Measurements from ENCODE around the gene ACER3. TPM values are rescaled to one million over a fixed set of nuclear protein-coding genes. Genes with fewer than 3 reads are reported as not detected.

The ACER3 gene
- total RNA-seq, 3 donors from 2014 or later = 32.3 to 45.7 (median 39.2) TPM

DNA sequence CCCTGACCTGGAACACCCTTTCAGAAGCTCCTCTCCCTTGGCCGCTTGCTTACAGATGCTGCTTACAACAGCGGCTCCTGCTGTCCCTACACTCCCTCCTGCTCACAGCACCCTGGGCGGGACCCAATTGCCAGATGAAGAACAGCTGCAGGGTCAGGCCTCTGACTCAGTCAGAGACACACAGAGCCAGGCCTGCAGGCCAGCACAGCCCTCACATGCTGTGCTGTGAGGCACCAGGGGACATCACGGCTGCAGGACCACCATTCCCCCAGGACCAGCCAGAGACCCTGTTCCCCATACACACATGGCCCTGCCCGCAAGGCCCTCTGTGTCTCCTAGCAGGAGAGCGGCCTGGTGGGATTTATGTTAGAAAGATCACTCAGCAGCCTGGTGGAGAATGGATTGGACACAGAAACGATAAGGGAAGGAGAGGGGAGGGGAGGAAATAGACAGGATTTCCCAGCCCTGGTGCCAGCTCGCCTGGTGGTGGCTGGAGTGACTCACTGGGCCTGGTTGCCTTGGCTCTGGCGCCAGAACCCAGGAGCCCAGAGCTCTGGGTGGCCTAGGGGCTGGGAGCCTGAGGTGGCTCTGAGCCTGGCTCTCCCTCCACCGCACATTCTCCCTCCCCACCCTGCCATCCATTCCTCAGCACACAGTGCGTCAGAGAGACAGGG, 212.7 kb downstream of the ACER3 start:
- intact Hi-C loops (cut with DNase I, micrococcal nuclease) = no loop called here
- H3K4me1 ChIP-seq (ENCODE audit: low read depth) = peaks cover 79% of the 10 kb centered on the region
- no peak overlapping the region for H3K4me3 ChIP-seq

DNA sequence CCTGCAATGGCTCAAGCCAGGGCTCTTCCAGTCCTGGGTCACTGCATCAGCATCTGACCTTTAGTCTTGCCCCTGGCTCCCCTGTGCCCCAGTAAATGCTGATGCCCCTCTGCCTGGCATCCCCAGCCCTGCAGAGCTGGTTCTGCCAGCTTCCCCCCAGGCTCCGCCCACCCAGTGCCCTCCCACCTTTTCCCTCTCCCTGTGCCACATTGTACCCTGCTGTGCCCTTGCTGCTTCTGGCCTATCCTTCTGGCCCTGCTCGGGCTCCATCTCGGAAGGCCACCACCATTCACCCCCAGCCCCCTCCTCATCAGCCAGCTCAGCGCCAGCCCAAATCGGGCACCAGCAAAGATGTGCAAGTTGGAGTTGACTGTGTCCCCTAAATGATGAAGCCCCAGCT, 213.5 kb downstream of the ACER3 start:
- DNase-seq = peak; percentile 79 to 86 (median 82)
- H3K36me3 ChIP-seq (ENCODE audit: low read depth) = no peaks in the 10 kb centered on the region
- H3K4me3 ChIP-seq = no peak overlapping the region
- ATAC-seq = peak; percentile 51
- no peaks in the 10 kb centered on the region for H3K9me3 ChIP-seq
- TF ChIP-seq, protein P1, sequence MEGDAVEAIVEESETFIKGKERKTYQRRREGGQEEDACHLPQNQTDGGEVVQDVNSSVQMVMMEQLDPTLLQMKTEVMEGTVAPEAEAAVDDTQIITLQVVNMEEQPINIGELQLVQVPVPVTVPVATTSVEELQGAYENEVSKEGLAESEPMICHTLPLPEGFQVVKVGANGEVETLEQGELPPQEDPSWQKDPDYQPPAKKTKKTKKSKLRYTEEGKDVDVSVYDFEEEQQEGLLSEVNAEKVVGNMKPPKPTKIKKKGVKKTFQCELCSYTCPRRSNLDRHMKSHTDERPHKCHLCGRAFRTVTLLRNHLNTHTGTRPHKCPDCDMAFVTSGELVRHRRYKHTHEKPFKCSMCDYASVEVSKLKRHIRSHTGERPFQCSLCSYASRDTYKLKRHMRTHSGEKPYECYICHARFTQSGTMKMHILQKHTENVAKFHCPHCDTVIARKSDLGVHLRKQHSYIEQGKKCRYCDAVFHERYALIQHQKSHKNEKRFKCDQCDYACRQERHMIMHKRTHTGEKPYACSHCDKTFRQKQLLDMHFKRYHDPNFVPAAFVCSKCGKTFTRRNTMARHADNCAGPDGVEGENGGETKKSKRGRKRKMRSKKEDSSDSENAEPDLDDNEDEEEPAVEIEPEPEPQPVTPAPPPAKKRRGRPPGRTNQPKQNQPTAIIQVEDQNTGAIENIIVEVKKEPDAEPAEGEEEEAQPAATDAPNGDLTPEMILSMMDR (IDR thresholded peaks at IDR 0.05) = no peak
- intact Hi-C loops (cut with DNase I, micrococcal nuclease) = no loop called here
- peaks cover 72% of the 10 kb centered on the region for H3K4me1 ChIP-seq (ENCODE audit: low read depth)

More for the DNA sequence above, 212.7 kb downstream of the ACER3 start:
- DNase-seq (peak; percentile 90 to 92 (median 91)), ATAC-seq (peak; percentile 80)
- Histone ChIP-seq H3K9me3 (no peaks in the 10 kb centered on the region), H3K36me3 (ENCODE audit: low read depth) (no peaks in the 10 kb centered on the region)
- TF ChIP-seq, protein P1 (IDR thresholded peaks at IDR 0.05) = peak; percentile 56

DNA sequence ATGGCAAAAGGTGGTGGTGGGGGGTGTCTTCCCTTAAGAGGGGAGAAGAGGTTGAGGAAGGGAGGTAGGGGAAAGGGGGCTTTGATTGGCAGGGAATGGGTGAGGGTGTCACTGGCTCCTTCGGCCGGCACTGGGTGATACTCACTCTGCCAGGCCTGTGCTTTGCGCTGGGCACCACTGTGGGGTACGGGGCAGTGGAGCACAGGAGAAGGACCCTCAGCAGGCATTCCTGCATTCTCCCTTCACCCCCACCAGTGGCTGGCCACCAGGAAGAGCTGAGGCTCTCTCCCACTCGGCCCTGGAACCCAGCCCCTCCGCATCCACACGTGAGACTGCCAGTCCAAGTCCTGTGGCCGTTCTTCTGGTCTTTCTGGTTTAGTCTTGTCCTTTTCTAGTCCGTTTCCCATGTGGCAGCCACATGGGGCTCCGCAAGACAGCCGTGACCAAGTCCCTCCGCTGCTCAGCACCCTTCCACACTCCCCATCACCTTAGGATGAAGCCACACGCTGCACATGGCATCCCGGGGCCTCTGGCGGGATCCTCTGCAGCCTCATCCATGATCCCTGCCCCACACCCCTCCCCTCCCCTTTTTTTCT, 214.0 kb downstream of the ACER3 start:
- no peaks in the 10 kb centered on the region for H3K36me3 ChIP-seq (ENCODE audit: low read depth)
- intact Hi-C loops (cut with DNase I, micrococcal nuclease) = no loop called here
- H3K4me3 ChIP-seq = no peak overlapping the region
- TF ChIP-seq, protein P1 (IDR thresholded peaks at IDR 0.05) = no peak
- H3K9me3 ChIP-seq = no peaks in the 10 kb centered on the region
- peaks cover 67% of the 10 kb centered on the region for H3K4me1 ChIP-seq (ENCODE audit: low read depth)
- DNase-seq = peak in 1 of 3 donors; percentile 50
- no peak for ATAC-seq

DNA sequence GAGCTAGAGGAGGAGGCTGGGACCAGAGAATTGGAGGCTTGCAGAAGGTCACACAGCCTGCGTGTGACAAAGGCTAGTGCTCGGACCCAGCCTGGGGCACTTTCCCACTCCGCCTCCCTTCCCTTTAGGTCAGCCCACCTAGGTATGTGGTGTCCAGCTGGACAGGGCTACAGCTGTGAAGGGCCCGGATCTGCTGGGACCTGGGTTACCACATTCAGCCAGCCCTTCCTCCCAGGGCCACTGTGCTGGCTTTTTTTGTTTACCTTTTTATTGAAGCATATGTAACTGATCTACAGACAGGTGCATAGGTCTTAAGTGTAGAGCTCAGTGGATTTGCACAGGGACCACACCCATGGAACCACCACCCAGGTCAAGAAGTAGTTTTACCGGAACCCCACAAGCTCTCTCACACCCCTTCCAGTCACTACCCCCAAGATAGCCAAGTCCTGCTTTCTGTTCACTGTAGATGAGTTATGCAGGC, 214.7 kb downstream of the ACER3 start:
- ATAC-seq (peak; percentile 75), DNase-seq (peak; percentile 70 to 85 (median 71))
- TF ChIP-seq, protein P1 (IDR thresholded peaks at IDR 0.05) = no peak
- Histone ChIP-seq H3K36me3 (ENCODE audit: low read depth) (no peaks in the 10 kb centered on the region), H3K9me3 (no peaks in the 10 kb centered on the region), H3K4me1 (ENCODE audit: low read depth) (peaks cover 64% of the 10 kb centered on the region), H3K4me3 (no peak overlapping the region)
- intact Hi-C loops (cut with DNase I, micrococcal nuclease) = no loop called here

Other genes starting within 250 kb of the ACER3 start
- gene LRRC32, start 190.2 kb upstream of the ACER3 start, total RNA-seq = 10 to 100 TPM; 10.4 to 20.3 (median 18.6) TPM
- gene TSKU, start 77.6 kb upstream of the ACER3 start, total RNA-seq = 10 to 100 TPM; 21.5 to 42.9 (median 41.8) TPM
- gene B3GNT6, start 173.5 kb downstream of the ACER3 start, total RNA-seq = 100 to 1,000 TPM in 1 of 3 donors, 10 to 100 TPM in 2; 37.4 to 113 (median 82.6) TPM
- gene CAPN5, start 206.1 kb downstream of the ACER3 start, total RNA-seq = 100 to 1,000 TPM; 142 to 351 (median 253) TPM
- 10 to 100 TPM; 10.3 to 21.1 (median 11.3) TPM for gene OMP, start 241.9 kb downstream of the ACER3 start, total RNA-seq